HL-60/S4 (cell line): ENCODE data around the gene SUSD6.
"Not testable (repeated sequence)": the region's sequence is repeated elsewhere in the genome, so short reads cannot be mapped to it uniquely, and the experiment has no call there.

Experiments used
- in situ Hi-C: fragments of 300-500 bp; cut with MboI; formaldehyde crosslinking; loops from 2 replicates; pipeline ENCODE4 v1.14.3; 2022; ENCODE audit warnings: low sequenced_read_pairs

The SUSD6 gene

GRCh38 chr14:69711065-69711464, 99.7 kb downstream of the SUSD6 start:
- in situ Hi-C loops = no loop called here

- in situ Hi-C loops = no loop called here
Measured at GRCh38 chr14:69711477-69711876, 100.1 kb downstream of the SUSD6 start.

GRCh38 chr14:69711881-69712560, 100.6 kb downstream of the SUSD6 start:
- in situ Hi-C loops = no loop called here

- in situ Hi-C loops = no loop called here
Measured at GRCh38 chr14:69712599-69713088, 101.2 kb downstream of the SUSD6 start.

- in situ Hi-C loops = no loop called here
Measured at GRCh38 chr14:69713209-69713781, 101.9 kb downstream of the SUSD6 start.

- in situ Hi-C loops = no loop called here
Measured at GRCh38 chr14:69713993-69714679, 102.7 kb downstream of the SUSD6 start.

GRCh38 chr14:69715725-69716477, 104.5 kb downstream of the SUSD6 start:
- in situ Hi-C loops = no loop called here

GRCh38 chr14:69716478-69717187, 105.2 kb downstream of the SUSD6 start:
- in situ Hi-C loops = no loop called here

- in situ Hi-C loops = not testable (repeated sequence)
Measured at GRCh38 chr14:69718614-69719013, 107.2 kb downstream of the SUSD6 start.

GRCh38 chr14:69719501-69719951, 108.1 kb downstream of the SUSD6 start:
- in situ Hi-C loops = no loop called here

GRCh38 chr14:69720912-69721311, 109.5 kb downstream of the SUSD6 start:
- in situ Hi-C loops = loop anchor here (10.0 kb wide), 1 partner anchor 136 kb away; no protein-coding TSS in a partner anchor

GRCh38 chr14:69726761-69727511, 115.5 kb downstream of the SUSD6 start:
- in situ Hi-C loops = loop anchor here (10.0 kb wide), 1 partner anchor 142 kb away; no protein-coding TSS in a partner anchor

GRCh38 chr14:69727860-69728259, 116.5 kb downstream of the SUSD6 start:
- in situ Hi-C loops = loop anchor here (10.0 kb wide), 1 partner anchor 143 kb away; no protein-coding TSS in a partner anchor

GRCh38 chr14:69731919-69732598, 120.7 kb downstream of the SUSD6 start:
- in situ Hi-C loops = not testable (repeated sequence)

- in situ Hi-C loops = not testable (repeated sequence)
Measured at GRCh38 chr14:69736405-69736804, 125.0 kb downstream of the SUSD6 start.

- in situ Hi-C loops = no loop called here
Measured at GRCh38 chr14:69741055-69741454, 129.7 kb downstream of the SUSD6 start.

GRCh38 chr14:69749956-69750355, 138.6 kb downstream of the SUSD6 start:
- in situ Hi-C loops = no loop called here

- in situ Hi-C loops = no loop called here
Measured at GRCh38 chr14:69750495-69750894, 139.1 kb downstream of the SUSD6 start.

- in situ Hi-C loops = no loop called here
Measured at GRCh38 chr14:69752773-69753172, 141.4 kb downstream of the SUSD6 start.
